ENCODE data around the gene RSPH4A. TPM values are rescaled to one million over a fixed set of nuclear protein-coding genes. Genes with fewer than 3 reads are reported as not detected.

RSPH4A gene
- total and polyA plus RNA-seq, 9 of the 15 experiments (the other 6 are each of a cell fraction or from before 2014, with no cell fraction given) = 0.04 to 0.30 (median 0.11) TPM

DNA sequence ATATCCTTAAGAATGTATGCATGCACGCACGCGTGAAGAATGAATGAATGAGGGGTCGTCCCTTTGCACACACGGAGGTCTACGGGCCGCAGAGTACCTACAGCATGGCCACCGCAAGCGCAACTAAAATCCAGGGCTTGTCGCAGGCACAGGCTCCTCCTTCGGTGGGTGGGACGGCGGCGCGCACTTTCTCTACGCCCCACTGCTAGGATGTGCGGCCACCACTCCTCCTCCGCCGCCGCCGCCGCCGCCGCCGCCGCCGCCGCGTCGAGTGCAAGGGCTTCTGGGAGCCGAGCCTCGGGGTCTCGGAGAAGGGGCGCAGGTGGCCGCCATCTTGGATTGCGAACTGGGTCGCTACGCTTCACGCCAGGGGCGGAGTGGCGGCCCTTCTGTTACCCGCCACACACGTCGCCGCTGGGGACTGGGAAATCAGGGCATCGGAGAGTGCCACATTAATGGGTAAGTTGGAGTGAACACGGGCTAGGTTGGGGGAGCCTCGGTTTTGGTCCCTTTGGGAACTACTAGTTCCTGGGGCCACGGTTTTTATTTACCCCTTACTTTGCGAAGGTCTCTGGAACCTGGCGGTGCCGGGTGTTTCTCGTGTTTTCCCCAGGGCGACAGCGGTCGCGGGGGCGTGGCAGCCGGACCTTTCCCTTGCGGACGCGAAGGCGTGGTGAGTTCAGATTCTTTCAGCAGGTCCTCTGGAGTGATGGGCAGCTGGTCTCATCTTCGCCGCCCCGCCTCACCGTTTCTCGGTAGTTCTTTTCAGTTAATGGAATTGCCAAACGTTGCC, 64.8 kb downstream of the RSPH4A start, which contains the start of gene KPNA5 (continued):
- TF ChIP-seq ZMIZ1 (IDR thresholded peaks at IDR 0.05; ENCODE audit: low read depth in 2 of 2, low read length in 2 of 2) (no peak), CHD1 (IDR thresholded peaks at IDR 0.05; ENCODE audit: low read length) (no peak), NCOA6 (IDR thresholded peaks at IDR 0.05) (no peak), TBL1XR1 (IDR thresholded peaks at IDR 0.05; ENCODE audit: low read length in 2 of 2) (peak in 1 of 2 experiments; percentile 11; a peak in 1 of 4 replicates), ZNF282 (CRISPR knock-in tag; IDR thresholded peaks at IDR 0.05) (no peak), NRF1 (conservative IDR thresholded peaks at IDR 0.05 in 1 of 2, IDR thresholded peaks at IDR 0.05 in 1 of 2) (peak; percentile 85 to 88), ZNF444 (CRISPR knock-in tag; IDR thresholded peaks at IDR 0.05) (no peak), RFX5 (IDR thresholded peaks at IDR 0.05; ENCODE audit: low read depth, low read length) (no peak), NEUROD1 (IDR thresholded peaks at IDR 0.05; ENCODE audit: borderline replicate concordance, low read depth, low read length, partially characterized antibody) (no peak), HLTF (IDR thresholded peaks at IDR 0.05) (no peak), ZC3H8 (IDR thresholded peaks at IDR 0.05) (no peak), MTF1 (CRISPR knock-in tag; IDR thresholded peaks at IDR 0.05; ENCODE audit: borderline replicate concordance) (no peak), POLR2G (IDR thresholded peaks at IDR 0.05; ENCODE audit: low read depth, low read length) (peak; percentile 95), RBM25 (IDR thresholded peaks at IDR 0.05; ENCODE audit: low read depth, low read length, severe bottlenecking) (no peak), SAFB (IDR thresholded peaks at IDR 0.05; ENCODE audit: borderline replicate concordance, low read depth, low read length) (no peak), CCNT2 (IDR thresholded peaks at IDR 0.05; ENCODE audit: borderline replicate concordance, extremely low read depth, insufficient read length, low read depth, low read length) (peak; percentile 19), ZNF77 (CRISPR knock-in tag; IDR thresholded peaks at IDR 0.05) (no peak), SRSF9 (IDR thresholded peaks at IDR 0.05; ENCODE audit: borderline replicate concordance, low read depth, low read length) (no peak)
- TF ChIP-seq, protein P1, sequence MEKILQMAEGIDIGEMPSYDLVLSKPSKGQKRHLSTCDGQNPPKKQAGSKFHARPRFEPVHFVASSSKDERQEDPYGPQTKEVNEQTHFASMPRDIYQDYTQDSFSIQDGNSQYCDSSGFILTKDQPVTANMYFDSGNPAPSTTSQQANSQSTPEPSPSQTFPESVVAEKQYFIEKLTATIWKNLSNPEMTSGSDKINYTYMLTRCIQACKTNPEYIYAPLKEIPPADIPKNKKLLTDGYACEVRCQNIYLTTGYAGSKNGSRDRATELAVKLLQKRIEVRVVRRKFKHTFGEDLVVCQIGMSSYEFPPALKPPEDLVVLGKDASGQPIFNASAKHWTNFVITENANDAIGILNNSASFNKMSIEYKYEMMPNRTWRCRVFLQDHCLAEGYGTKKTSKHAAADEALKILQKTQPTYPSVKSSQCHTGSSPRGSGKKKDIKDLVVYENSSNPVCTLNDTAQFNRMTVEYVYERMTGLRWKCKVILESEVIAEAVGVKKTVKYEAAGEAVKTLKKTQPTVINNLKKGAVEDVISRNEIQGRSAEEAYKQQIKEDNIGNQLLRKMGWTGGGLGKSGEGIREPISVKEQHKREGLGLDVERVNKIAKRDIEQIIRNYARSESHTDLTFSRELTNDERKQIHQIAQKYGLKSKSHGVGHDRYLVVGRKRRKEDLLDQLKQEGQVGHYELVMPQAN (IDR thresholded peaks at IDR 0.05; ENCODE audit: borderline replicate concordance) = peak; percentile 47; the same call in 1 of the 2 replicates

All from K562 (cell line).